Psoas muscle (tissue), 8 donors: ENCODE measurements around the gene ACBD3. TPM values are rescaled to one million over a fixed set of nuclear protein-coding genes. Genes with fewer than 3 reads are reported as not detected.

ENCODE experiments used
- ATAC-seq, 4 donors: fragments of 200-7000 bp; cut with Tn5 transposase; one replicate each; pipeline ENCODE4 v1.9.1; 2020; ENCODE audit warnings: moderate library complexity in 3 of 4, mild to moderate bottlenecking in 2 of 4
- DNase-seq, 2 donors: peaks; one replicate each; pipeline ENCODE4 v3.0.0-alpha.2; 2020
- H3K27ac ChIP-seq: fragments of 200-600 bp; one replicate; pipeline ENCODE4 v1.8.0; 2022
- H3K27me3 ChIP-seq, 3 donors: fragments of 200-600 bp in 1 of 3; one replicate each; pipeline versions ENCODE4 v1.6.1 to v1.8.0; 2013 to 2022; ENCODE audit warnings: low read length in 2 of 3, mild to moderate bottlenecking in 2 of 3, moderate library complexity in 1 of 3; ENCODE audit not compliant: insufficient read depth in 3 of 3
- H3K36me3 ChIP-seq, 2 donors: fragments of 200-600 bp in 1 of 2; one replicate each; pipeline versions ENCODE4 v1.6.1 to v1.8.0; 2013 to 2022; ENCODE audit warnings: low read depth in 1 of 2, mild to moderate bottlenecking in 1 of 2, moderate library complexity in 1 of 2; ENCODE audit not compliant: insufficient read depth in 1 of 2
- H3K4me1 ChIP-seq: fragments of 200-600 bp; one replicate; pipeline ENCODE4 v1.8.0; 2022
- H3K4me3 ChIP-seq: fragments of 200-600 bp; one replicate; pipeline ENCODE4 v1.8.0; 2022; ENCODE audit warnings: mild to moderate bottlenecking
- H3K9me3 ChIP-seq: fragments of 200-600 bp; one replicate; pipeline ENCODE4 v1.8.0; 2022
- CTCF ChIP-seq: fragments of 200-600 bp; IDR thresholded peaks from one replicate; pipeline ENCODE4 v1.8.0; 2022; ENCODE audit warnings: antibody characterized with exemption
- WGBS, 3 donors: extraction: QIAGEN DNeasy Blood & Tissue Kit; methylation state at CpG; one replicate each; pipeline versions ENCODE4 v1.1.6 to v1.1.7; 2013; 5-methylcytosine and 5-hydroxymethylcytosine counted together
- intact Hi-C, 2 donors: fragments of 100-400 bp; cut with DNase I; formaldehyde crosslinking; loops; one replicate each; pipeline versions ENCODE4 v1.11.0 to v1.14.2; 2022
- polyA plus RNA-seq, 3 donors: library from polyadenylated mRNA; stranded (reverse); fragments of 200-250 nt; gene quantifications; one replicate each; pipeline ENCODE4 v1.2.3, GENCODE V29; 2013
- total RNA-seq, 4 donors: library from RNA; stranded (reverse); fragmentation: NEBNext Ultra II Directional in 2 of 4; extraction: Animal tissue kit (Norgen Biotek cat#: 25700) in 2 of 4; gene quantifications; one replicate each; pipeline versions ENCODE4 v1.2.1 to v1.2.4, GENCODE V29; 2021 to 2023
- donor health status: healthy with polysubstance abuse.
- donor health status: DM: no; HTN: no; CAD: no; lungs with moderate emphysema.
- donor health status: Bipolar disorder and iron deficiency.
- donor health status: healthy.
- donor health status: DM: yes; HTN: yes; CAD: no.
- donor health status: DM: no; HTN: no; CAD: no.
- donor health status: DM: no; HTN: no; CAD: no.
- donor health status: DM: yes; HTN: yes; CAD: no.

Gene ACBD3
- total and polyA plus RNA-seq, 7 donors: 13.4 to 35.0 (median 29.3) TPM

- DNase-seq: no peak
- Histone ChIP-seq H3K9me3 (no peaks in the 10 kb centered on the region), H3K4me1 (peaks cover 2% of the 10 kb centered on the region), H3K27me3 (no peaks in the 10 kb centered on the region), H3K27ac (no peak overlapping the region), H3K36me3 (no peaks in the 10 kb centered on the region), H3K4me3 (no peak overlapping the region)
- WGBS, 3 donors: 29 to 44% (median 42%) methylated on average over 20 to 21 of the region's 21 CpGs
- peak; percentile 52 to 60 (median 58) for ATAC-seq
- TF ChIP-seq CTCF: no peak
- intact Hi-C loops: no loop called here
Measured at GRCh38 chr1:226135059-226135651, 51.4 kb downstream of the ACBD3 start.

- Histone ChIP-seq H3K27me3 (no peaks in the 10 kb centered on the region), H3K36me3 (no peaks in the 10 kb centered on the region), H3K9me3 (no peaks in the 10 kb centered on the region), H3K27ac (no peak overlapping the region), H3K4me3 (no peak overlapping the region), H3K4me1 (peaks cover 2% of the 10 kb centered on the region)
- TF ChIP-seq CTCF: no peak
- 65 to 72% (median 68%) methylated on average over 16 of the region's 16 CpGs for WGBS, 3 donors
- no peak for DNase-seq
- intact Hi-C loops: no loop called here
- ATAC-seq: peak in 1 of 4 donors; percentile 11
Measured at GRCh38 chr1:226134170-226135058, 52.1 kb downstream of the ACBD3 start.

- WGBS, 3 donors: 84 to 88% (median 85%) methylated on average over 6 of the region's 6 CpGs
Measured at GRCh38 chr1:226133504-226134123, 52.9 kb downstream of the ACBD3 start.

More at GRCh38 chr1:226133504-226134123, 52.9 kb downstream of the ACBD3 start:
- Histone ChIP-seq H3K36me3 (no peaks in the 10 kb centered on the region), H3K27me3 (no peaks in the 10 kb centered on the region), H3K9me3 (no peaks in the 10 kb centered on the region), H3K4me1 (peaks cover 2% of the 10 kb centered on the region), H3K27ac (no peak overlapping the region), H3K4me3 (no peak overlapping the region)
- intact Hi-C loops: loop anchor here in 1 of 2 donors (2.0 kb wide), 1 partner anchor 33 kb away; no protein-coding TSS in a partner anchor
- no peak for TF ChIP-seq CTCF
- DNase-seq: no peak
- no peak for ATAC-seq
